ENCODE data around the gene LYAR. TPM values are rescaled to one million over a fixed set of nuclear protein-coding genes. Genes with fewer than 3 reads are reported as not detected.
A peak's percentile ranks its signal among the peaks of the same experiment; 100 is the strongest.
"Not testable (repeated sequence)": the region's sequence is repeated elsewhere in the genome, so short reads cannot be mapped to it uniquely, and the experiment has no call there.

LYAR gene
- polyA plus RNA-seq, 3 donors from 2014 or later: 48.8 to 60.7 (median 54.6) TPM

- Mint-ChIP-seq H3K36me3 (peaks cover 7 to 16% (median 14%) of the 10 kb centered on the region in 3 donors), H3K4me1 (peaks cover 29 to 38% of the 10 kb centered on the region in 2 donors), H3K27ac (peak overlapping the region; percentile 97 to 99 (median 98)), H3K9me3 (no peaks in the 10 kb centered on the region), H3K27me3 (ENCODE audit: low read depth in 3 of 3) (peaks cover 4 to 11% (median 5%) of the 10 kb centered on the region in 3 donors), H3K4me3 (peak overlapping the region; percentile 93 to 99 (median 96))
- no peak for DNase-seq
Measured at GRCh38 chr4:4247696-4248028, 42.3 kb downstream of the LYAR start.

- H3K36me3 Mint-ChIP-seq: peaks cover 13 to 30% (median 23%) of the 10 kb centered on the region in 3 donors
- H3K4me1 Mint-ChIP-seq: peaks cover 31 to 38% of the 10 kb centered on the region in 2 donors
- no peak for DNase-seq
- no peaks in the 10 kb centered on the region for H3K9me3 Mint-ChIP-seq
- H3K4me3 Mint-ChIP-seq: no peak overlapping the region
- H3K27me3 Mint-ChIP-seq (ENCODE audit: low read depth in 3 of 3): peaks cover 2 to 11% (median 4%) of the 10 kb centered on the region in 3 donors
- no peak overlapping the region for H3K27ac Mint-ChIP-seq
Measured at GRCh38 chr4:4245172-4245571, 44.8 kb downstream of the LYAR start.

GRCh38 chr4:4239551-4239950, 50.4 kb downstream of the LYAR start:
- not testable (repeated sequence) for H3K27me3 Mint-ChIP-seq (ENCODE audit: low read depth in 3 of 3); DNase-seq; H3K4me1 Mint-ChIP-seq; H3K27ac Mint-ChIP-seq; H3K9me3 Mint-ChIP-seq; H3K4me3 Mint-ChIP-seq
- peaks cover 21 to 48% (median 36%) of the 10 kb centered on the region in 3 donors for H3K36me3 Mint-ChIP-seq

- Mint-ChIP-seq H3K27me3 (ENCODE audit: low read depth in 3 of 3) (peaks cover 0 to 7% (median under 1%) of the 10 kb centered on the region in 3 donors), H3K4me1 (no peaks in the 10 kb centered on the region), H3K4me3 (no peak overlapping the region), H3K9me3 (peaks cover 0 to 6% (median 0%) of the 10 kb centered on the region in 6 donors), H3K36me3 (peaks cover 8 to 18% (median 15%) of the 10 kb centered on the region in 3 donors), H3K27ac (no peak overlapping the region)
- no peak for DNase-seq
Measured at GRCh38 chr4:4233610-4234009, 56.3 kb downstream of the LYAR start.

GRCh38 chr4:4228356-4228668, 61.6 kb downstream of the LYAR start:
- Mint-ChIP-seq H3K36me3 (peaks cover 2 to 6% (median 3%) of the 10 kb centered on the region in 3 donors), H3K4me3 (no peak overlapping the region), H3K27me3 (ENCODE audit: low read depth in 3 of 3) (peaks cover 13 to 38% (median 16%) of the 10 kb centered on the region in 3 donors), H3K9me3 (peaks cover 0 to 6% (median 1%) of the 10 kb centered on the region in 6 donors), H3K4me1 (peaks cover 0 to 4% of the 10 kb centered on the region in 2 donors), H3K27ac (no peak overlapping the region)
- DNase-seq: no peak

- H3K9me3 Mint-ChIP-seq: peaks cover 0 to 2% (median under 1%) of the 10 kb centered on the region in 6 donors
- H3K27me3 Mint-ChIP-seq (ENCODE audit: low read depth in 3 of 3): peaks cover 16 to 40% (median 17%) of the 10 kb centered on the region in 3 donors
- no peak for DNase-seq
- H3K27ac Mint-ChIP-seq: no peak overlapping the region
- peaks cover 1 to 6% (median 5%) of the 10 kb centered on the region in 3 donors for H3K36me3 Mint-ChIP-seq
- no peak overlapping the region for H3K4me3 Mint-ChIP-seq
- peaks cover 0 to 4% of the 10 kb centered on the region in 2 donors for H3K4me1 Mint-ChIP-seq
Measured at GRCh38 chr4:4227510-4228355, 62.2 kb downstream of the LYAR start.

- DNase-seq: no peak
- Mint-ChIP-seq H3K27me3 (ENCODE audit: low read depth in 3 of 3) (peaks cover 16 to 40% (median 17%) of the 10 kb centered on the region in 3 donors), H3K4me3 (peak within 1 kb of the TSS in 2 of 5 donors; percentile 28 to 58), H3K27ac (no peak within 1 kb of the TSS), H3K9me3 (peaks cover 0 to 2% (median 0%) of the 10 kb centered on the region in 6 donors), H3K4me1 (peaks cover 0 to 4% of the 10 kb centered on the region in 2 donors), H3K36me3 (peaks cover 0 to 6% (median 5%) of the 10 kb centered on the region in 3 donors)
Measured at GRCh38 chr4:4226606-4227438, 63.1 kb downstream of the LYAR start, which contains the start of gene OTOP1. Gene OTOP1 (minus strand): TSS chr4:4226929. CDS start chr4:4226864, 65 bp downstream.

- Mint-ChIP-seq H3K4me3 (peak overlapping the region in 2 of 5 donors; percentile 28 to 58), H3K27me3 (ENCODE audit: low read depth in 3 of 3) (peaks cover 16 to 40% (median 17%) of the 10 kb centered on the region in 3 donors), H3K36me3 (peaks cover 0 to 6% (median 5%) of the 10 kb centered on the region in 3 donors), H3K9me3 (peaks cover 0 to 2% (median 0%) of the 10 kb centered on the region in 6 donors), H3K4me1 (peaks cover 0 to 4% of the 10 kb centered on the region in 2 donors), H3K27ac (no peak overlapping the region)
- no peak for DNase-seq
Measured at GRCh38 chr4:4225915-4226605, 63.9 kb downstream of the LYAR start.

Other genes starting within 250 kb of the LYAR start
- gene OTOP1, start 63.2 kb downstream of the LYAR start, polyA plus RNA-seq: not detected
- gene TMEM128, start 41.9 kb downstream of the LYAR start, polyA plus RNA-seq: 10 to 100 TPM; 36.4 to 45.6 (median 41.0) TPM
- gene ZBTB49, start 97 bp upstream of the LYAR start, polyA plus RNA-seq: 1 to 10 TPM; 3.2 to 6.9 (median 4.6) TPM
- gene NSG1, start 96.9 kb upstream of the LYAR start, polyA plus RNA-seq: 1 to 10 TPM; 2.5 to 7.9 (median 4.5) TPM